HG03439 (cell line): ENCODE measurements around the gene CERK.
"Not testable (repeated sequence)": the region's sequence is repeated elsewhere in the genome, so short reads cannot be mapped to it uniquely, and the experiment has no call there.

Experiments
- ATAC-seq: cut with Tn5 transposase; IDR thresholded peaks from one replicate; pipeline ENCODE4 v1.9.1; 2021; ENCODE audit warnings: mild to moderate bottlenecking, moderate library complexity; ENCODE audit not compliant: unreplicated experiment

Gene CERK

GRCh38 chr22:46734213-46734722 is 3.8 kb downstream of the CERK start:
- ATAC-seq = not testable (repeated sequence)

- ATAC-seq = no peak
Measured at GRCh38 chr22:46732513-46732912, 5.5 kb downstream of the CERK start.

- no peak for ATAC-seq
Measured at GRCh38 chr22:46732041-46732379, 6.0 kb downstream of the CERK start.

- ATAC-seq = no peak
Measured at GRCh38 chr22:46731246-46732040, 6.6 kb downstream of the CERK start.

- ATAC-seq = no peak
Measured at GRCh38 chr22:46730568-46731245, 7.3 kb downstream of the CERK start.

GRCh38 chr22:46728470-46728869 is 9.6 kb downstream of the CERK start:
- no peak for ATAC-seq

GRCh38 chr22:46727813-46728364 is 10.2 kb downstream of the CERK start:
- ATAC-seq = no peak

GRCh38 chr22:46726986-46727317 is 11.1 kb downstream of the CERK start:
- no peak for ATAC-seq

- no peak for ATAC-seq
Measured at GRCh38 chr22:46726066-46726985, 11.7 kb downstream of the CERK start.

GRCh38 chr22:46725096-46725495 is 13.0 kb downstream of the CERK start:
- ATAC-seq = no peak

- no peak for ATAC-seq
Measured at GRCh38 chr22:46723882-46724281, 14.2 kb downstream of the CERK start.

GRCh38 chr22:46721501-46722085 is 16.5 kb downstream of the CERK start:
- no peak for ATAC-seq

GRCh38 chr22:46719921-46720320 is 18.1 kb downstream of the CERK start:
- ATAC-seq = no peak

GRCh38 chr22:46714550-46714949 is 23.5 kb downstream of the CERK start:
- no peak for ATAC-seq

GRCh38 chr22:46712288-46712687 is 25.8 kb downstream of the CERK start:
- ATAC-seq = no peak

GRCh38 chr22:46710806-46711205 is 27.2 kb downstream of the CERK start:
- no peak for ATAC-seq

GRCh38 chr22:46708766-46709330 is 29.2 kb downstream of the CERK start:
- no peak for ATAC-seq

GRCh38 chr22:46707827-46708570 is 30.1 kb downstream of the CERK start:
- ATAC-seq = no peak

- ATAC-seq = no peak
Measured at GRCh38 chr22:46707305-46707704, 30.7 kb downstream of the CERK start.

- ATAC-seq = no peak
Measured at GRCh38 chr22:46706060-46706459, 32.0 kb downstream of the CERK start.
